ENCODE measurements around the gene MORC3.

- no peak for TF ChIP-seq CTCF (conservative IDR thresholded peaks at IDR 0.05; ENCODE audit: low read length)
- no peak for TF ChIP-seq EZH2phosphoT487 (IDR thresholded peaks at IDR 0.05; ENCODE audit: borderline replicate concordance, low read depth, low read length)
These were observed 29.3 kb downstream of the MORC3 start for GRCh38 chr21:36349315-36349714.

Data from OCI-LY7 (cell line).